Sigmoid colon (tissue), 7 donors: ENCODE results near the gene SLIT1. TPM values are rescaled to one million over a fixed set of nuclear protein-coding genes. Genes with fewer than 3 reads are reported as not detected.
"Not testable (repeated sequence)": the region's sequence is repeated elsewhere in the genome, so short reads cannot be mapped to it uniquely, and the experiment has no call there.

Source experiments
- DNase-seq: peaks from one replicate; pipeline ENCODE4 v3.0.0-alpha.2; 2019
- H3K27ac ChIP-seq, 4 donors: fragments of 200-600 bp; sonication (generic); one replicate each; pipeline ENCODE4 v1.5.1; 2016 to 2019; ENCODE audit warnings: mild to moderate bottlenecking in 1 of 4
- H3K27me3 ChIP-seq, 3 donors: fragments of 200-600 bp; sonication (generic); one replicate each; pipeline ENCODE4 v1.5.1; 2019; ENCODE audit warnings: mild to moderate bottlenecking in 1 of 3
- H3K36me3 ChIP-seq, 4 donors: fragments of 200-600 bp; sonication (generic); one replicate each; pipeline ENCODE4 v1.5.1; 2016 to 2019
- H3K4me1 ChIP-seq, 4 donors: fragments of 200-600 bp; sonication (generic); one replicate each; pipeline ENCODE4 v1.5.1; 2017 to 2019
- H3K4me3 ChIP-seq, 4 donors: fragments of 200-600 bp; sonication (generic); one replicate each; pipeline ENCODE4 v1.5.1; 2017 to 2019; ENCODE audit warnings: mild to moderate bottlenecking in 2 of 4, moderate library complexity in 1 of 4
- H3K9me3 ChIP-seq, 4 donors: fragments of 200-600 bp in 3 of 4; sonication (generic) in 3 of 4; one replicate each; pipeline versions ENCODE4 v1.5.1 to v1.6.1; 2013 to 2019
- CTCF ChIP-seq, 4 experiments: fragments of 450-650 bp in 3 of 4; fragments of 200-600 bp in 1 of 4; IDR thresholded peaks; one replicate each; pipeline ENCODE4 v1.5.1; 2016 to 2019; ENCODE audit warnings: antibody characterized with exemption in 4 of 4, mild to moderate bottlenecking in 3 of 4, moderate library complexity in 2 of 4
- EP300 ChIP-seq, 4 donors: sonication (generic); formaldehyde crosslinking; IDR thresholded peaks; one replicate each; pipeline ENCODE4 v1.6.1; 2017; ENCODE audit warnings: antibody characterized with exemption in 4 of 4
- POLR2A ChIP-seq, 2 donors: fragments of 450-650 bp; IDR thresholded peaks; one replicate each; pipeline ENCODE4 v1.6.1; 2016; ENCODE audit warnings: antibody characterized with exemption in 2 of 2, mild to moderate bottlenecking in 2 of 2, moderate library complexity in 2 of 2
- POLR2AphosphoS5 ChIP-seq, 4 donors: sonication (generic); formaldehyde crosslinking; IDR thresholded peaks; one replicate each; pipeline ENCODE4 v1.6.1; 2017; ENCODE audit warnings: antibody characterized with exemption in 4 of 4
- WGBS, 2 donors: extraction: QIAGEN DNeasy Blood & Tissue Kit; methylation state at CpG; one replicate each; pipeline ENCODE4 v1.1.7; 2013; 5-methylcytosine and 5-hydroxymethylcytosine counted together
- intact Hi-C: fragments of 100-400 bp; cut with DNase I; formaldehyde crosslinking; loops from one replicate; pipeline ENCODE4 v1.15.1; 2023
- polyA plus RNA-seq, 3 donors: library from polyadenylated mRNA; stranded (reverse); fragments of 200-250 nt; gene quantifications; one replicate each; pipeline ENCODE4 v1.2.3, GENCODE V29; 2013
- total RNA-seq, 4 donors: library from RNA; depleted of rRNA; stranded (reverse); fragments of >200 nt; gene quantifications; one replicate each; pipeline ENCODE4 v1.1.0, GENCODE V29; 2016
- donor health status: healthy with polysubstance abuse.
- donor health status: Bipolar disorder and iron deficiency.
- donor health status: healthy.

Gene SLIT1
- total and polyA plus RNA-seq, 7 donors = under 0.01 to 1.4 (median 0.58) TPM; not detected in 1

GRCh38 chr10:97034958-97035769 is 150.6 kb downstream of the SLIT1 start:
- DNase-seq = no peak
- Histone ChIP-seq H3K4me1 (peaks cover 0 to 12% (median 9%) of the 10 kb centered on the region in 4 donors), H3K9me3 (no peaks in the 10 kb centered on the region), H3K36me3 (no peaks in the 10 kb centered on the region), H3K27ac (no peak overlapping the region), H3K4me3 (no peak overlapping the region), H3K27me3 (no peaks in the 10 kb centered on the region)
- no peak for TF ChIP-seq POLR2A (IDR thresholded peaks at IDR 0.05)
- no peak for TF ChIP-seq CTCF (IDR thresholded peaks at IDR 0.05)
- no peak for TF ChIP-seq EP300 (IDR thresholded peaks at IDR 0.05)
- no peak for TF ChIP-seq POLR2AphosphoS5 (IDR thresholded peaks at IDR 0.05)
- intact Hi-C loops = loop anchor here (5.0 kb wide), 1 partner anchor 658 kb away; no protein-coding TSS in a partner anchor
- 82 to 87% methylated on average over 18 of the region's 18 CpGs for WGBS, 2 donors

- TF ChIP-seq POLR2A (IDR thresholded peaks at IDR 0.05) = no peak
- TF ChIP-seq EP300 (IDR thresholded peaks at IDR 0.05) = no peak
- no peak for TF ChIP-seq POLR2AphosphoS5 (IDR thresholded peaks at IDR 0.05)
- TF ChIP-seq CTCF (IDR thresholded peaks at IDR 0.05) = no peak
- no peak overlapping the region for H3K4me3 ChIP-seq
- intact Hi-C loops = no loop called here
Observed at GRCh38 chr10:97034301-97034700, 151.5 kb downstream of the SLIT1 start.

GRCh38 chr10:97033841-97034240 is 151.9 kb downstream of the SLIT1 start:
- WGBS, 2 donors = 87 to 92% methylated on average over 9 of the region's 9 CpGs
- DNase-seq = peak; percentile 56

More at GRCh38 chr10:97034301-97034700, 151.5 kb downstream of the SLIT1 start:
- H3K36me3 ChIP-seq = no peaks in the 10 kb centered on the region
- H3K27me3 ChIP-seq = no peaks in the 10 kb centered on the region
- 74 to 82% methylated on average over 7 of the region's 7 CpGs for WGBS, 2 donors
- no peaks in the 10 kb centered on the region for H3K9me3 ChIP-seq
- DNase-seq = peak; percentile 11
- H3K4me1 ChIP-seq = peaks cover 0 to 12% (median 9%) of the 10 kb centered on the region in 4 donors
- H3K27ac ChIP-seq = no peak overlapping the region

GRCh38 chr10:97032624-97033023 is 153.1 kb downstream of the SLIT1 start:
- WGBS, 2 donors = 66 to 69% methylated on average over 7 of the region's 7 CpGs
- Histone ChIP-seq H3K27ac (no peak overlapping the region), H3K36me3 (no peaks in the 10 kb centered on the region), H3K4me3 (no peak overlapping the region), H3K9me3 (no peaks in the 10 kb centered on the region), H3K27me3 (no peaks in the 10 kb centered on the region), H3K4me1 (peaks cover 0 to 6% (median 3%) of the 10 kb centered on the region in 4 donors)
- TF ChIP-seq POLR2A (IDR thresholded peaks at IDR 0.05) (no peak), POLR2AphosphoS5 (IDR thresholded peaks at IDR 0.05) (no peak)
- intact Hi-C loops = no loop called here
- DNase-seq = peak; percentile 10

More at GRCh38 chr10:97033841-97034240, 151.9 kb downstream of the SLIT1 start:
- peaks cover 0 to 12% (median 9%) of the 10 kb centered on the region in 4 donors for H3K4me1 ChIP-seq
- H3K27ac ChIP-seq, H3K9me3 ChIP-seq, H3K36me3 ChIP-seq, intact Hi-C loops, H3K4me3 ChIP-seq, H3K27me3 ChIP-seq: not testable (repeated sequence)

GRCh38 chr10:97031459-97031858 is 154.3 kb downstream of the SLIT1 start:
- WGBS, 2 donors = 92 to 93% methylated on average over 11 of the region's 11 CpGs
- intact Hi-C loops = no loop called here
- no peak for DNase-seq
- Histone ChIP-seq H3K9me3 (no peaks in the 10 kb centered on the region), H3K4me3 (no peak overlapping the region), H3K27me3 (no peaks in the 10 kb centered on the region), H3K36me3 (no peaks in the 10 kb centered on the region), H3K4me1 (no peaks in the 10 kb centered on the region), H3K27ac (no peak overlapping the region)
- no peak for TF ChIP-seq CTCF (IDR thresholded peaks at IDR 0.05)
- no peak for TF ChIP-seq EP300 (IDR thresholded peaks at IDR 0.05)
- no peak for TF ChIP-seq POLR2A (IDR thresholded peaks at IDR 0.05)
- no peak for TF ChIP-seq POLR2AphosphoS5 (IDR thresholded peaks at IDR 0.05)
